ENCODE measurements around the gene TTYH3. TPM values are rescaled to one million over a fixed set of nuclear protein-coding genes. Genes with fewer than 3 reads are reported as not detected.
A peak's percentile ranks its signal among the peaks of the same experiment; 100 is the strongest.

TTYH3 gene
- total and polyA plus RNA-seq, 5 donors = 8.1 to 25.0 (median 15.4) TPM

DNA sequence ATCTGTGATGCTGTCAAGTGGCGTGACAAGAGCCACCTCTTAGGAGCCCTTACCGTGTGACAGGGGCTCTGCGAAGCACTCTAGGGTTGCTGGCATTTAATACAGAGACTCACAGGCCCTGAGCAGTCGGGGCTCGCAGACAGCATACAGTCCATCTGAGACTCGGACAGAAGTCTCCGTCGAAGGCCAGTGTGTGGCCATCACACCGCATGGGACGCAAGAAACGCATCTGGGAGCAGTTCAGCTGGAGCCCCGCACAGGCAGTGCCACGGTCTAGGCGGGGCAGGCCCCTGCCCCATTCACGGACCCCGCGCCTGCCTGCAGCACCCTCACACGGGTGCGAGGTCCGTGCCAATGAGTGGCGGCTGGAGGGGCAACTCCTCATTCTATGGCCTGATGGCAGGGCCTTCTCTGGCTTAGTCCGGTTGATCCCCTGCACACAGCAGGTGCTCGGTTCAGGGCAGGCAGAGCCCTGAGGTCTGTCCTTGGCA is 39.4 kb upstream of the TTYH3 start:
- H3K27ac ChIP-seq (ENCODE audit: low read length) = no peak overlapping the region
- H3K9me3 ChIP-seq (ENCODE audit: control insufficient read depth, low read length) = no peaks in the 10 kb centered on the region
- H3K27me3 ChIP-seq (ENCODE audit: control insufficient read depth, insufficient read depth) = no peaks in the 10 kb centered on the region
- no peaks in the 10 kb centered on the region for H3K4me1 ChIP-seq (ENCODE audit: control insufficient read depth, insufficient read depth, low read length)
- ATAC-seq (no peak), DNase-seq (peak in 1 of 3 donors; percentile 30)
- intact Hi-C loops (cut with DNase I) = no loop called here
- 96% methylated on average over 23 of the region's 23 CpGs for WGBS
- no peak overlapping the region for H3K4me3 ChIP-seq (ENCODE audit: low read length)

DNA sequence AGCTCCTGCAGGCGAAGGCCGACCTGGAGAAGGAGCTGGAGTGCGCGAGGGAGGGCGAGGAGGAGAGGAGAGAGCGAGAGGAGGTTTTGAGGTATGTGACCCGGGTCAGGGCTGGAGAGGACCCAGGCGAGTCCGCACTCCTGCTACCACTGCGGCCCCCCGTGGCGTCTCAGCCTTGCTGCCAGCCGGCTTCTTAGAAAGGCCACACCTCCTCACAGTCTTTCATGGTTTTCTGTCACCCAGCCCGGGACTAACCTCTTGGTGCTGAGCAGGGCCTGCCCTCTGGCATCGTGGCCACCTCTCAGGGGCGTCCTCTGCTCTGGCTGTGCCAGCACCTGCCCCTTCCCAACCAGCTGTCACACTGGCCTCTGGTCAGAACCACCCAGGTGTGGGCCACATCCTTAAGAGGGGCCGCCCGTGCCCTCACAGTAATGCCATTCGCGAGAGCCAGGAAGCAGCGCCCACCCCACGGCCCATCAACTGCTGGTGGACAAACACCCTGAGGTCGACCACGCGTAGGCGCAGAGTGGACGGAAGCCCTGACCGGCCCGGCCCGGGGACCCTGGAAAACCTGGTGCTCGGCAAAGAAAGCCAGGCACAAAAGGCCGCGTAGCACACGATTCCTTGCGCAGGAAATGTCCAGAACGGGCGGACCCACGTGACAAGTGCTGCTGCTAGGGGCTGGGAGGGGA is 38.6 kb upstream of the TTYH3 start:
- ATAC-seq (peak in 1 of 2 donors; percentile 13), DNase-seq (peak in 1 of 3 donors; percentile 50)
- Histone ChIP-seq H3K9me3 (ENCODE audit: control insufficient read depth, low read length) (no peaks in the 10 kb centered on the region), H3K27ac (ENCODE audit: low read length) (no peak overlapping the region), H3K4me1 (ENCODE audit: control insufficient read depth, insufficient read depth, low read length) (no peaks in the 10 kb centered on the region), H3K27me3 (ENCODE audit: control insufficient read depth, insufficient read depth) (no peaks in the 10 kb centered on the region), H3K4me3 (ENCODE audit: low read length) (no peak overlapping the region)
- WGBS = 94% methylated on average over 38 of the region's 38 CpGs
- intact Hi-C loops (cut with DNase I) = no loop called here

DNA sequence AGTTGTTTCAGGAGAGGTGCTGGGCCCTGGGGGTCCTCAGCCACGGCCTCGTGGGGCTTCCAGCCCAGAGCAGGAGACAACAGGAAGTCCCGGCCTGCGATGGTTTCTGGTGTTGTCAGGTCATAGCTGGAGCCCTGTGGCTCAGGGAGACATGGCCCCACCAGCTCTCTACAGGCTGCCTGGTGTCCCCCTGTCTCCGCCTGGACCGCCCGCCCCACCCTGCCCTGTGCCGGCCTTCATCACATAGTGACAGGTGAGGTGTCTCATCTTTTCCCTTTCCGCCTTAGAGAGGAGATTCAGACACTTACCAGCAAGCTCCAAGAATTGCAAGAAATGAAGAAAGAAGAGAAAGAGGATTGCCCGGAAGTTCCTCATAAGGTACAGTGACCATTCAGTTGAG is 37.2 kb upstream of the TTYH3 start:
- intact Hi-C loops (cut with DNase I) = no loop called here
- WGBS = 82% methylated on average over 10 of the region's 10 CpGs
- H3K27me3 ChIP-seq (ENCODE audit: control insufficient read depth, insufficient read depth) = no peaks in the 10 kb centered on the region
- H3K4me1 ChIP-seq (ENCODE audit: control insufficient read depth, insufficient read depth, low read length) = no peaks in the 10 kb centered on the region
- DNase-seq (peak in 1 of 3 donors; percentile 36), ATAC-seq (no peak)
- H3K9me3 ChIP-seq (ENCODE audit: control insufficient read depth, low read length) = no peaks in the 10 kb centered on the region
- no peak overlapping the region for H3K27ac ChIP-seq (ENCODE audit: low read length)
- H3K4me3 ChIP-seq (ENCODE audit: low read length) = no peak overlapping the region

DNA sequence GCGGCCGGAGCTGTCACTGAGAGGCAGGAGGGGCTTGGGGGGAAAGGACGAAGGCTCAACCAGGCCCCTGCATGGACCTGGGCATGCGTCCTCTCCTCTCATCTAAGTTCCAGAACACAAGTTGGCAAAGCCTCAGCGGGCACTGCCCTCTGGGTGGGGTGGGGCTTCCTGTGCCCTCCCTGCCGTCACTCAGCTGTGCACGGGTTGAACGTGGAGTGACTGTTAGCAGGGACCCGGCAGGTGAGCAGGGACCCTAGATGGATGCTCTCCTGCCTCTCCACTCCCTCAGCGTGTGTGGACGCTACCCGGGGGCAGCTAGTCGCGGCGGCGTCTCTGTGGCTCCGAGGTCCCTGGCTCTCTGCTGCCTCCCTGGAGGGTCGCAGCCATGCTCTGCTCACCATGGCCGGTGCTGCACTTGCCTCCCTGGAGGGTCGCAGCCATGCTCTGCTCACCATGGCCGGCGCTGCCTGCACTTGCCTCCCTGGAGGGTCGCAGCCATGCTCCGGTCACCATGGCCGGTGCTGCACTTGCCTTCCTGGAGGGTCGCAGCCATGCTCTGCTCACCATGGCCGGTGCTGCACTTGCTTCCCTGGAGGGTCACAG is 36.4 kb upstream of the TTYH3 start:
- DNase-seq (peak in 1 of 3 donors; percentile 44), ATAC-seq (peak in 1 of 2 donors; percentile 30)
- Histone ChIP-seq H3K4me3 (ENCODE audit: low read length) (no peak overlapping the region), H3K27me3 (ENCODE audit: control insufficient read depth, insufficient read depth) (no peaks in the 10 kb centered on the region), H3K27ac (ENCODE audit: low read length) (no peak overlapping the region), H3K9me3 (ENCODE audit: control insufficient read depth, low read length) (no peaks in the 10 kb centered on the region), H3K4me1 (ENCODE audit: control insufficient read depth, insufficient read depth, low read length) (no peaks in the 10 kb centered on the region)
- intact Hi-C loops (cut with DNase I) = no loop called here
- 90% methylated on average over 27 of the region's 27 CpGs for WGBS

DNA sequence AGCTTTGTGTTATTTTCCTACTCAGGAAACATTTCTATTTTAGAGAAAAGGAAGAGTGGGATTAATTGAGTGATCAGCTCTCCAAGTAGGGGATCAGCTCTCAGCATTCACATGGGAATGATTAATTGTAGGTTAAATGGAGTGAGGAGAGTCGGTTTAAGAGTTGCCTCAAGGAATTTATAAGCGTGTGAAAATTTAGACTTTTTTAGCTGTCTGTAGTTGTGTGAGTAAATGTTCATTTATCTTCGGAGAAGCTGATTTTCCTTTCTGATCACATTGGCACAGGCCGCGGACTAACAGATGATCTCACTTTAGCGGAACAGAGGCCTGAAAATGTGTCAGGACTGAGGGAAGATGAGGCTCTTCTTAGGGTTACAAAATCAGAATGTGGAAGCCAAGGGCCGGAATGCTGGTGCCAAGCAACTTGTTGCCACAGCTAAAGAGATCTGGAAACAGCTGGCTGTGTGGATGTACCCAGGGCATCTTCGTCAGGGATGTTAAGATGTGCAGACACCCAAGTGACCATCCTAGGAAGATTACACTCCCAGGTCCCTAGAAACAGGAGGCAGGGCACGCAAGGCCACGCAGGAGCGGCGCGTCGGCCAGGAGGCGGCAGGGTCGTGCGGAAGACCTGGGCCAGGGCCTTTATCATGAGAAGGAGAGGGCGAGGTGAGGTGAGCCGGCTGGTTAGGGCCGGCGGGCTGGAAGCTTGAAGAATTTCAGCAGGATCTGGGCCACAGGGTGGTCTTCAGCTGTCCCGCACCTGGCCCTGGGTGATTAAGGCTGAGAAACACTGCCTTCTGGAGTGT is 35.1 kb upstream of the TTYH3 start:
- H3K9me3 ChIP-seq (ENCODE audit: control insufficient read depth, low read length) = no peaks in the 10 kb centered on the region
- ATAC-seq (no peak), DNase-seq (peak in 1 of 3 donors; percentile 36)
- H3K27me3 ChIP-seq (ENCODE audit: control insufficient read depth, insufficient read depth) = no peaks in the 10 kb centered on the region
- 87% methylated on average over 22 of the region's 22 CpGs for WGBS
- H3K4me3 ChIP-seq (ENCODE audit: low read length) = no peak overlapping the region
- H3K4me1 ChIP-seq (ENCODE audit: control insufficient read depth, insufficient read depth, low read length) = no peaks in the 10 kb centered on the region
- intact Hi-C loops (cut with DNase I) = no loop called here
- no peak overlapping the region for H3K27ac ChIP-seq (ENCODE audit: low read length)

DNA sequence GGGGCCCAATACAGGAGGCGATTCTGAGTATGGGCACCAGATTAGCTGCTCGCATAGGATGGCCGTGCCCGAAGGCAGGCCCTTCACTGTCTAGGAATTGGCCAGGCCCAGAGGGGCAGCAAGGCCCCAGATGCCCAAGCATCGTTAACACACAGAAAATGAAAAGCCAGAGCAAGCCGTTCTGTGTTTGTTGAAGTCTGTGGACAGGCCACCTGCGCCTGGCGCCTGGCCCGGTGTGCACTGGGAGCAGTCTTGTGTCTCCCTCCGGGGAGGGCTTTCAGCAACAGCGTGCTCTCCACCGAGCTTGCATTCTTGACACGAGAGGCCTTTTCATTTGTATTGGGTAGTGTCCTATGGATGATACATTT is 34.5 kb upstream of the TTYH3 start:
- intact Hi-C loops (cut with DNase I) = no loop called here
- H3K27ac ChIP-seq (ENCODE audit: low read length) = no peak overlapping the region
- H3K4me3 ChIP-seq (ENCODE audit: low read length) = no peak overlapping the region
- peak in 1 of 3 donors; percentile 33 for DNase-seq
- whole genome bisulfite sequencing = 86% methylated on average over 13 of the region's 13 CpGs
- H3K4me1 ChIP-seq (ENCODE audit: control insufficient read depth, insufficient read depth, low read length) = no peaks in the 10 kb centered on the region
- ATAC-seq = no peak
- no peaks in the 10 kb centered on the region for H3K27me3 ChIP-seq (ENCODE audit: control insufficient read depth, insufficient read depth)
- H3K9me3 ChIP-seq (ENCODE audit: control insufficient read depth, low read length) = no peaks in the 10 kb centered on the region

DNA sequence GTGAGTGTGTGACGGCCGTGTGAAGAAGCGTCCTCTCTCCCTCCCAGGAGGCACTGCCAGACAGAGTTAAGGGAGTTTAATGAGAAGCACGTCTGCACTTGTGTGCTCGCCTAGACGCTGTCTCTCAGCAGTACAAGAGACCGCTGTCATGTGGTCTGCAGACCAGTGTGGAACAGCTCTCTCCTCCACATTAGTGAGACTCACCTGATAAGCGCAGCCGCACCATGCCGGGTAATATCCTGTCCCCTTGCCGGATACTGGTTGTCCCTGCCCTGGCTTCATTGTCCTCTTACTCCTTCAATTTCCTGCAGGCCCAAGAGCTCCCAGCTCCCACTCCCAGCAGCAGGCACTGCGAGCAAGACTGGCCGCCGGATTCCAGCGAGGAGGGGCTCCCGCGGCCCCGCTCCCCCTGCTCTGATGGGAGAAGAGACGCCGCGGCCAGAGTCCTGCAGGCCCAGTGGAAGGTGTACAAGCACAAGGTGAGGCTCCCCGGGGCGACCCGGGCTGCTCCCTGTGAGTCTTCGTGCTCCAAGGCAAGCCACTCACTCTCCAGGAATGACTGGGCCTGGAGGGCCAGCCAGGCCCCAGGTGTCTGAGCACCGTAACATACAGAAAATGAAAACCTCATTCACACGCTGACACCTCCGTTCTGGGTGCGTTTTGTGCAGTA is 33.5 kb upstream of the TTYH3 start:
- Histone ChIP-seq H3K4me3 (ENCODE audit: low read length) (no peak overlapping the region), H3K27ac (ENCODE audit: low read length) (no peak overlapping the region), H3K4me1 (ENCODE audit: control insufficient read depth, insufficient read depth, low read length) (no peaks in the 10 kb centered on the region), H3K9me3 (ENCODE audit: control insufficient read depth, low read length) (no peaks in the 10 kb centered on the region), H3K27me3 (ENCODE audit: control insufficient read depth, insufficient read depth) (no peaks in the 10 kb centered on the region)
- intact Hi-C loops (cut with DNase I) = no loop called here
- DNase-seq (peak in 1 of 3 donors; percentile 57), ATAC-seq (peak; percentile 14 to 47)
- 78% methylated on average over 29 of the region's 29 CpGs for WGBS

DNA sequence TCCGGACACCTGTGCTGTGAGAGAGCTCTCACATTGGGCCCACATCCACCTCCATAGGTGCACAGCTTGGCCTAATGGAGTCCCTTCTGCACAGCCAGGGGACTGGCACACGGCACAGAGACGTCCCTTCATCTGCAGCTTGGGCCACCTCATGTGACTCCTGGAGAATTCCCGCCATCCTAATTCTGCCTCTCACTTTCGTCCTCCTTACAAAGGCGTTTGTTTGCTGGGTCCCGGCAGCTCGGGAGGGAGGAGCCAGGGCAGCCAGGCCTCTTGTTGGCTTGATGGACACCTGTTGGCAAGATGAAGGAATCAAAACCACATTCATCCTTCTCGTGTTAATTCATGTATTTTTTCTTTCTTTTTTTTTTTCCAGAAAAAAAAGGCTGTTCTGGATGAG is 30.7 kb upstream of the TTYH3 start:
- Histone ChIP-seq H3K4me1 (ENCODE audit: control insufficient read depth, insufficient read depth, low read length) (no peaks in the 10 kb centered on the region), H3K4me3 (ENCODE audit: low read length) (no peak overlapping the region), H3K27ac (ENCODE audit: low read length) (no peak overlapping the region), H3K27me3 (ENCODE audit: control insufficient read depth, insufficient read depth) (no peaks in the 10 kb centered on the region), H3K9me3 (ENCODE audit: control insufficient read depth, low read length) (no peaks in the 10 kb centered on the region)
- ATAC-seq = no peak
- intact Hi-C loops (cut with DNase I) = no loop called here
- 74% methylated on average over 9 of the region's 9 CpGs for WGBS
- DNase-seq = peak in 1 of 3 donors; percentile 19

DNA sequence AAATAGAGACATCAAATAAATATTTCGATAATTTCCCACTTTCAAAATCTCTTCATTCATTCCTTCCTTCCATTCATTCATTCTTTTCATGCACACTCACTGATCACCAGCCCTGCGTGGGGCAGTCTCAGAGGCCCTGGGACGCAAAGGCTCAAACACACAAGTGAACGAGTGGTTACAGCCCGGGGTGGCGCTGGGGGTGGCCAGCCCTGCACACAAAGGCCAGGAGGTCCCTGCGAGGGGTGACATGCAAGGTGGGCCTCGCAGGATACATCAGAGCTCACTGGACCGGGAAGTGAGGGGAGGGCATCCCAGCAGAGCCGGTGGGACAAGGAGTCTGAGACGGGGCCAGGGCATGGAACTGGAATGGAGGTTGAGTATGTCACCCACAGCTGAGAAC is 29.9 kb upstream of the TTYH3 start:
- no peak overlapping the region for H3K4me3 ChIP-seq (ENCODE audit: low read length)
- 88% methylated on average over 11 of the region's 11 CpGs for WGBS
- DNase-seq (peak in 1 of 3 donors; percentile 42), ATAC-seq (no peak)
- H3K27me3 ChIP-seq (ENCODE audit: control insufficient read depth, insufficient read depth) = no peaks in the 10 kb centered on the region
- intact Hi-C loops (cut with DNase I) = no loop called here
- no peak overlapping the region for H3K27ac ChIP-seq (ENCODE audit: low read length)
- H3K4me1 ChIP-seq (ENCODE audit: control insufficient read depth, insufficient read depth, low read length) = peaks cover 2% of the 10 kb centered on the region
- no peaks in the 10 kb centered on the region for H3K9me3 ChIP-seq (ENCODE audit: control insufficient read depth, low read length)

DNA sequence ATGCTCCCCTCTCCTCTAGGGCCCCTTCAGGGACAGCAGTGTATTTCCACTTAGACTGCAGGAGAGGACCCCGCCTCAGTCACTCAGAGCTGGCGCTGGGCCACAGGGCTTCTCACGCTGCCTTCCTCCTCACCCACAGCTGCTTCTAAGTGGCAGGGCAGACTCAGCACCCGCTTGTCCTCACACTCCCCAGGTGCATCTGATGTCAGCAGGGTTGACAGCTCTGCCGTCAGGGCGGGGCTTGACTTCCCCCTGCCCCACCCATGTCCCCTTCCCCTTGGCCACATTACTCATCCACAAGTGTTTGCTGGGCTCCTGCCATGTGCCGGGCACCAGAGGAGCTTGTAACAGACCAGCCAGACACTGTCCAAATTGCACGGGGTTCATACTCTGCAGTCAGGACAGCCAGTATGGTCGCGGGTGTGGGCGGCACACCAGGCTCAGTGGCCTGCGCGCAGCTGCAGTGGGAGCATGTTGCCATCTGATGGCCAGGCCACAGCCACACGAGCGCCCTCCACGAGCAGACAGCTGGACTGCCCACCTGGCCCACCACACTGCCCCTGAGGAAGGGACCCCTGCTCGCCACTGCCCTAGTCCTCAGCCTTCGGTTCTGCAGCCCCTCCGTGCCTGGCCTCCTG is 29.3 kb upstream of the TTYH3 start:
- no peak overlapping the region for H3K27ac ChIP-seq (ENCODE audit: low read length)
- H3K4me1 ChIP-seq (ENCODE audit: control insufficient read depth, insufficient read depth, low read length) = peaks cover 2% of the 10 kb centered on the region
- no peak for ATAC-seq
- intact Hi-C loops (cut with DNase I) = no loop called here
- no peak overlapping the region for H3K4me3 ChIP-seq (ENCODE audit: low read length)
- no peaks in the 10 kb centered on the region for H3K27me3 ChIP-seq (ENCODE audit: control insufficient read depth, insufficient read depth)
- 87% methylated on average over 19 of the region's 19 CpGs for WGBS
- H3K9me3 ChIP-seq (ENCODE audit: control insufficient read depth, low read length) = no peaks in the 10 kb centered on the region
- peak in 2 of 3 donors; percentile 31 to 71 for DNase-seq
